ENCODE measurements around the gene LGR6.
"Not testable (repeated sequence)": the region's sequence is repeated elsewhere in the genome, so short reads cannot be mapped to it uniquely, and the experiment has no call there.

Gene LGR6

GRCh38 chr1:202223121-202223860 lies 29.7 kb downstream of the LGR6 start:
- DNase-seq (ENCODE audit: low spot score) = no peak

- no peak for DNase-seq (ENCODE audit: low spot score)
Measured at GRCh38 chr1:202224453-202224852, 30.9 kb downstream of the LGR6 start.

- DNase-seq (ENCODE audit: low spot score) = no peak
Measured at GRCh38 chr1:202225131-202225530, 31.5 kb downstream of the LGR6 start.

GRCh38 chr1:202227053-202227672 lies 33.6 kb downstream of the LGR6 start:
- DNase-seq (ENCODE audit: low spot score) = no peak

GRCh38 chr1:202227997-202228401 lies 34.4 kb downstream of the LGR6 start:
- DNase-seq (ENCODE audit: low spot score) = no peak

GRCh38 chr1:202228484-202229122 lies 35.0 kb downstream of the LGR6 start:
- DNase-seq (ENCODE audit: low spot score) = no peak

- DNase-seq (ENCODE audit: low spot score) = no peak
Measured at GRCh38 chr1:202229376-202229775, 35.8 kb downstream of the LGR6 start.

- DNase-seq (ENCODE audit: low spot score) = no peak
Measured at GRCh38 chr1:202230061-202230938, 36.7 kb downstream of the LGR6 start.

- no peak for DNase-seq (ENCODE audit: low spot score)
Measured at GRCh38 chr1:202230939-202231645, 37.5 kb downstream of the LGR6 start.

GRCh38 chr1:202233171-202233570 lies 39.6 kb downstream of the LGR6 start:
- no peak for DNase-seq (ENCODE audit: low spot score)

- DNase-seq (ENCODE audit: low spot score) = no peak
Measured at GRCh38 chr1:202233804-202234203, 40.2 kb downstream of the LGR6 start.

GRCh38 chr1:202234331-202235002 lies 40.9 kb downstream of the LGR6 start:
- DNase-seq (ENCODE audit: low spot score) = no peak

- no peak for DNase-seq (ENCODE audit: low spot score)
Measured at GRCh38 chr1:202235003-202235660, 41.5 kb downstream of the LGR6 start.

- DNase-seq (ENCODE audit: low spot score) = no peak
Measured at GRCh38 chr1:202235856-202236837, 42.5 kb downstream of the LGR6 start.

- DNase-seq (ENCODE audit: low spot score) = no peak
Measured at GRCh38 chr1:202237052-202237451, 43.5 kb downstream of the LGR6 start.

- no peak for DNase-seq (ENCODE audit: low spot score)
Measured at GRCh38 chr1:202238914-202239313, 45.3 kb downstream of the LGR6 start.

GRCh38 chr1:202240226-202240625 lies 46.6 kb downstream of the LGR6 start:
- not testable (repeated sequence) for DNase-seq (ENCODE audit: low spot score)

GRCh38 chr1:202240956-202241355 lies 47.4 kb downstream of the LGR6 start:
- DNase-seq (ENCODE audit: low spot score) = no peak

- no peak for DNase-seq (ENCODE audit: low spot score)
Measured at GRCh38 chr1:202241376-202242079, 47.9 kb downstream of the LGR6 start.
